ENCODE measurements around the gene ARHGAP24.

The ARHGAP24 gene

DNA sequence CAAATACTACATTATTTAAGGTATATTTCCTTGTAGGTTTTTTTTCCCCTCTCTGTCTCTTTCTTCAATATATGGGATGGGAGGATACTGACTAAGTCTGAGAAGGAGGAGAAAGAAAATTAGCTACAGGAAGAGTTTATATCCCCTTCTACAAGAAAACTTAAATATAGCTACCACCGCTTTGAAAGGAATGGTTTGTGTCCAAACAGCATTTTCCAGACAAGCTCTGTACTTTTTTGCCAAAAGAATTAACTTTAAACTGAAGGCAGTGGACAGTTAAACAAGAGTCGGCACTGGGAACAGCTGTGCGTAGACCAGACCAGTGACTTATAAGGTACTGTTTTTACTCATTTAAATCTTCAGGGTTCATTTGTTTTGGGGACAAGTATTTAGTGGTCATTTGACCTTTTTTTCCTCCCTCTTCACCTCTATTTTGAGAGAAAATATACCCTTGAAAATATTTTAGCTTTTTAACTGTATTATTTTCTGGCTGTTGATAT lies 303.7 kb downstream of the ARHGAP24 start:
- no peak for DNase-seq (ENCODE audit: extremely low read depth, low read depth)
- peak overlapping the region; percentile 38 for H3K4me3 ChIP-seq (replicated peaks; ENCODE audit: low read depth, low read length)
- TF ChIP-seq, protein P1, sequence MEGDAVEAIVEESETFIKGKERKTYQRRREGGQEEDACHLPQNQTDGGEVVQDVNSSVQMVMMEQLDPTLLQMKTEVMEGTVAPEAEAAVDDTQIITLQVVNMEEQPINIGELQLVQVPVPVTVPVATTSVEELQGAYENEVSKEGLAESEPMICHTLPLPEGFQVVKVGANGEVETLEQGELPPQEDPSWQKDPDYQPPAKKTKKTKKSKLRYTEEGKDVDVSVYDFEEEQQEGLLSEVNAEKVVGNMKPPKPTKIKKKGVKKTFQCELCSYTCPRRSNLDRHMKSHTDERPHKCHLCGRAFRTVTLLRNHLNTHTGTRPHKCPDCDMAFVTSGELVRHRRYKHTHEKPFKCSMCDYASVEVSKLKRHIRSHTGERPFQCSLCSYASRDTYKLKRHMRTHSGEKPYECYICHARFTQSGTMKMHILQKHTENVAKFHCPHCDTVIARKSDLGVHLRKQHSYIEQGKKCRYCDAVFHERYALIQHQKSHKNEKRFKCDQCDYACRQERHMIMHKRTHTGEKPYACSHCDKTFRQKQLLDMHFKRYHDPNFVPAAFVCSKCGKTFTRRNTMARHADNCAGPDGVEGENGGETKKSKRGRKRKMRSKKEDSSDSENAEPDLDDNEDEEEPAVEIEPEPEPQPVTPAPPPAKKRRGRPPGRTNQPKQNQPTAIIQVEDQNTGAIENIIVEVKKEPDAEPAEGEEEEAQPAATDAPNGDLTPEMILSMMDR (IDR thresholded peaks at IDR 0.05; ENCODE audit: low read depth, low read length, missing control alignments): no peak

- TF ChIP-seq, protein P1 (IDR thresholded peaks at IDR 0.05; ENCODE audit: low read depth, low read length, missing control alignments): no peak
- peak overlapping the region; percentile 38; the same call in 1 of the 2 replicates for H3K4me3 ChIP-seq (replicated peaks; ENCODE audit: low read depth, low read length)
- no peak for DNase-seq (ENCODE audit: extremely low read depth, low read depth)
These were observed 304.2 kb downstream of the ARHGAP24 start for GRCh38 chr4:85779165-85779564.

DNA sequence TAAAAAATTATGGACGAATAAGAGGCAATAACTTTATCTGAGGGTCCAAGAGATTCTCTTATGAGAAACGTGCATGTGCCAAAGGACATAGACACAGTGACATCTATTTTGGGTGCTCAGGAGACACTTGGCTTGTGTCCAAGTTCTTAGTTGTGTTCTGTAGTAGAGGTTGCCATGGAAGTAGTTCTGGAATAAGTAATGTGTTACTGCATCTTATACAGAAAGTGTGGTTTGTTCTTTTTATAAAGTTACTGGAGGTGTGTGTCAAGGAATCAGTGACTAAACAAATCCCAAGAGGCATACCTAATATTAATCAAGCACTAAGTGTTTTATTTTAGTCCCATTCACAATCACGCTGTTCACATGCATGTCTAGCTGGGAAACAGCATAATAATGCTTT lies 305.7 kb downstream of the ARHGAP24 start:
- no peak overlapping the region for H3K4me3 ChIP-seq (replicated peaks; ENCODE audit: low read depth, low read length)
- DNase-seq (ENCODE audit: extremely low read depth, low read depth): no peak
- TF ChIP-seq, protein P1 (IDR thresholded peaks at IDR 0.05; ENCODE audit: low read depth, low read length, missing control alignments): no peak

DNA sequence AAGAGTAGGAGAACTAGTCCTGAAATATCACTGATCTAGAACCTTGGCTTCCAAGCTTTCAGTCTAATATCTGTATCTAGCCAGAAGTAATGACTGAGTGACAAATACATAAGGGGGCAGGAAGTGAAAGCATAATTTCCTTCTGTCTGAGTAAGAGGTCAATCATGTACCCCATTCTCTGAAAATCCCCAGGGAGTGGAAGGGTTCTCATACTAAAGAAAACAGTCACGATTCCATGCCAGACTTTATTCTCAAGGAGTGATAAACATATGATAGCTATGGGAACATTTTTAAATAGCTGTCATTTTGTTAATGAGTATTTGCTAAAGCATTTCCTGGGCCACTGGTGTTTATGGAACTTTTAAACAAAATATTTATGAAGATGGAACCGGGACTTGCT lies 308.5 kb downstream of the ARHGAP24 start:
- H3K4me3 ChIP-seq (replicated peaks; ENCODE audit: low read depth, low read length): no peak overlapping the region
- TF ChIP-seq, protein P1 (IDR thresholded peaks at IDR 0.05; ENCODE audit: low read depth, low read length, missing control alignments): no peak
- no peak for DNase-seq (ENCODE audit: extremely low read depth, low read depth)

DNA sequence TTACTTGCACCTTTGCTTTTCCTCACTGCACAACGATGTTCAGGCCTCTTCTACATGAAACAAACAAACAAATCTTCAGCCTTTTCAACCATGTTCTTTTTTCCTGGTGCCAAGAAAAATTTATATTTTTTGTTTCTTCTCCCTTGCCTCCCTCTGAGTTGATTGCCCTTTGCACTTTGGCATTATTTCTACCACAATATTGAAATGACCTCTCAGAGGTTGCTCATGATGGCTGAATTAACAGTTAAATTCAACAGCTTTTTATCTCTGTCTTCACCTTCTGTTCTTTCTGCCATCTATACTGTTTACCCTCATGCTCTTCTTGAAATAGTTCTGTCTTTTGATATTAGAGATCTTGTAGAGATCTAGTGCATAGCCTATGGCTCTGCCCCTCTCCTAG lies 308.9 kb downstream of the ARHGAP24 start:
- DNase-seq (ENCODE audit: extremely low read depth, low read depth): no peak
- TF ChIP-seq, protein P1 (IDR thresholded peaks at IDR 0.05; ENCODE audit: low read depth, low read length, missing control alignments): no peak
- H3K4me3 ChIP-seq (replicated peaks; ENCODE audit: low read depth, low read length): no peak overlapping the region

DNA sequence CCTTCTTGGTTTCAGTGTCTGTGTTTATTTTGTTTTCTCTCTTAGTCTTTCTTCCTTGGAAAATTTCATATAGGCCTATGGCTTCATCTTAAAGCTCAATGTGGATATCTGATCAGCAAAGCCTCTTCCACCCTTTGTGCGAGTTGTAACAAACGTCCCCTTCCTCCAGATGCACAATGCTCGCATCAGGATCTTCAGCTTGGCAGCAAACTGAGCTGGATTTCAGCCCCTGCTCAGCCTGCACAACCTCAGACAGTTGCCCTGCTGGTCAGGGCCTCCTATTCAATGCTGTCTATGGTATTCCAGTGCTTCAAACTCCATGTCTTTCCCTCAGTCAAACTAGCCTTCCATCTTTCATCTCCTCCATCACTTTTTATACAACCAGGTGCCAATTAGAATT lies 309.4 kb downstream of the ARHGAP24 start:
- H3K4me3 ChIP-seq (replicated peaks; ENCODE audit: low read depth, low read length): no peak overlapping the region
- TF ChIP-seq, protein P1 (IDR thresholded peaks at IDR 0.05; ENCODE audit: low read depth, low read length, missing control alignments): no peak
- DNase-seq (ENCODE audit: extremely low read depth, low read depth): no peak

GRCh38 chr4:85784947-85785346 lies 310.0 kb downstream of the ARHGAP24 start:
- TF ChIP-seq, protein P1 (IDR thresholded peaks at IDR 0.05; ENCODE audit: low read depth, low read length, missing control alignments): no peak
- no peak overlapping the region for H3K4me3 ChIP-seq (replicated peaks; ENCODE audit: low read depth, low read length)
- no peak for DNase-seq (ENCODE audit: extremely low read depth, low read depth)

All from HFF-Myc (cell line).